Vagina (tissue), 2 donors: Measurements from ENCODE around the gene PTP4A1.

ENCODE experiments used
- POLR2A ChIP-seq, 2 donors: fragments of 450-650 bp; IDR thresholded peaks; one replicate each; pipeline ENCODE4 v1.6.1; 2017; ENCODE audit warnings: antibody characterized with exemption in 2 of 2, mild to moderate bottlenecking in 2 of 2, moderate library complexity in 2 of 2
- TF ChIP-seq, protein P1 (sequence below), 3 experiments: fragments of 450-650 bp in 2 of 3; fragments of 200-600 bp in 1 of 3; sonication (generic) in 1 of 3; IDR thresholded peaks; one replicate each; pipeline ENCODE4 v1.5.1; 2017 to 2019; ENCODE audit warnings: antibody characterized with exemption in 3 of 3, mild to moderate bottlenecking in 2 of 3, moderate library complexity in 2 of 3

DNA sequence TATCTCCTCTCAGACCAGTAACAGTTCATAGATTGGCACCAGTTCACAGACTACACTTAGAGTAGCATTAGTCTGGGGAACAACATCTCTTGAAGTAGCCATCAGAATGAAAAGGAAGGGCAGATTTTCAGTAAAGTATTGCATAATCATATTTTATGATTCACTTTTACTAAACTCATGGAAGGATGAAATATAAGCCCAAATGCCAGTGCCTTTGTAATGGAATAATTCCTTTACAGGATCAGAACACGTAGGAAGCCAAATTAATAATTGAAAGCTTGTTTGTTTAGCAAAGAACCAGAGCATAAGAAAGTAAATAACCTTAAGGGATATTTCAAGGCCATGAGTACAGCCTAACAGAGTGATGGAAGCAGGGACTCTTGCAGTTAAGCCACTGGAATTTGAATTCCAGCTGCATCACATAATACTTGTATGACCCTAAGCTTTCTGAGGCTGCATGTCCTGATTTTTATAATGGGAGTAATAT lies 11.4 kb upstream of the PTP4A1 start:
- TF ChIP-seq POLR2A (IDR thresholded peaks at IDR 0.05) = no peak
- TF ChIP-seq, protein P1, sequence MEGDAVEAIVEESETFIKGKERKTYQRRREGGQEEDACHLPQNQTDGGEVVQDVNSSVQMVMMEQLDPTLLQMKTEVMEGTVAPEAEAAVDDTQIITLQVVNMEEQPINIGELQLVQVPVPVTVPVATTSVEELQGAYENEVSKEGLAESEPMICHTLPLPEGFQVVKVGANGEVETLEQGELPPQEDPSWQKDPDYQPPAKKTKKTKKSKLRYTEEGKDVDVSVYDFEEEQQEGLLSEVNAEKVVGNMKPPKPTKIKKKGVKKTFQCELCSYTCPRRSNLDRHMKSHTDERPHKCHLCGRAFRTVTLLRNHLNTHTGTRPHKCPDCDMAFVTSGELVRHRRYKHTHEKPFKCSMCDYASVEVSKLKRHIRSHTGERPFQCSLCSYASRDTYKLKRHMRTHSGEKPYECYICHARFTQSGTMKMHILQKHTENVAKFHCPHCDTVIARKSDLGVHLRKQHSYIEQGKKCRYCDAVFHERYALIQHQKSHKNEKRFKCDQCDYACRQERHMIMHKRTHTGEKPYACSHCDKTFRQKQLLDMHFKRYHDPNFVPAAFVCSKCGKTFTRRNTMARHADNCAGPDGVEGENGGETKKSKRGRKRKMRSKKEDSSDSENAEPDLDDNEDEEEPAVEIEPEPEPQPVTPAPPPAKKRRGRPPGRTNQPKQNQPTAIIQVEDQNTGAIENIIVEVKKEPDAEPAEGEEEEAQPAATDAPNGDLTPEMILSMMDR (IDR thresholded peaks at IDR 0.05) = no peak
